Stimulated activated CD8-positive, alpha-beta memory T cell treated with anti-CD3 and anti-CD28 coated beads, Interleukin-15, amount 100 ng/mL, for 1 hour (primary cell): ENCODE measurements around the gene VDR.
"Not testable (repeated sequence)": the region's sequence is repeated elsewhere in the genome, so short reads cannot be mapped to it uniquely, and the experiment has no call there.

Experiments
- DNase-seq: peaks from one replicate; pipeline ENCODE4 v3.0.0-alpha.2; 2020; ENCODE audit warnings: low read depth

The VDR gene

GRCh38 chr12:47812797-47813510 is 91.8 kb downstream of the VDR start:
- DNase-seq: peak; percentile 74

DNA sequence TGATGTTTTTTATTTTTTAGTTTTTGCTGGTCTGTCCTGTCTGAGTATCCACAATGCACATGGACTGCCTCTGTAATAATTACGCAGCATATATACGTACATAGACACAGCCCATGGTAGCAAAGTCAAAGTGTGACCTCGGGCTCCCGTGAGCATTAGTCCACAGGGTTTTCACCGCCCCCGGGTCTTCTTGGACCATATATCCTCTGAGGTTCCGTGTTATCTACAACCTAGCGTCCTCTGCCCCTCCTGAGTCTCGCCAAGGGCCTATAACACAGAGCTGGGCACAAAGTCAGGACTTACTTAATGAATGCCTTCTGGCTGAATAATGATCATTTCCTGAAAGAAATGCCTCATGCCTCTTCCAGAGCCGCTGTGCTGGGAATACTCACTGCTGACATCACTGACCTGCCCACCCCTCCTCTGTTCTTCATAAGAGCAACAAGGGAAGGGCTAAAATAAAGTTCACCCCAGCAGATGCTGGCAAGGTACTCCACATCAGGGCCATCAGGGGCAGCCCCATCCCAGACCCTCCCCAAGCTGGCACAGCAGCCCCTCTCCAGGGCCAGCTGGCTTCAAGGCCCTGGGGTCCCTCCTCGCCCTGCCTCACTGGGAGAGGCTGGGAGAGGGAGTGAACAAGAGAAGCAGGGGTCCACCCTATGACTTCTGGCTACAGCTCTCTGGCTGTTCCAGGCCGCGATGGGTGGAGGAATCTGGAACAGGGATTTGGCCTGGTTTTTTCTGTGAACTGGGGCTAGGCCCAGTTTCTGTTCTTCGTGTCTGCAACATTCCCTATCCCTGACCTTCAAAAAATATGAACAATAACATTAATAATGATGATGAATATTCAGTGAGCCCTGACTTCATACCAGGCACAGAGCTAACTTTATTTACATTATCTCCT is 93.0 kb downstream of the VDR start:
- no peak for DNase-seq

GRCh38 chr12:47811072-47811396 is 93.8 kb downstream of the VDR start:
- DNase-seq: no peak

DNA sequence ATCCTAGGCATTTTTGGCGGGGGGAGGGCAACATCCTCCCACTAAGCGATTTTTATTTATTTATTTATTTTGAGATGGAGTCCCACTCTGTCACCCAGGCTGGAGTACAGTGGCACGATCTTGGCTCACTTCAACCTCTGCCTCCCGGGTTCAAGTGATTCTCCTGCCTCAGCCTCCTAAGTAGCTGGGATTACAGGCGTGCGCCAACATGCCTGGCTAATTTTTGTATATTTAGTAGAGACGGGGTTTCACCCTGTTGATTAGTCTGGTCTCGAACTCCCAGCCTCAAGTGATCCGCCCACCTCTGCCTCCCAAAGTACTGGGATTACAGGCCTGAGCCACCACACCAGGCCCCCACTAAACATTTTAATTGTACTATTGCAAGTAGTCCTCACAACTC is 95.3 kb downstream of the VDR start:
- not testable (repeated sequence) for DNase-seq

GRCh38 chr12:47808574-47809365 is 96.0 kb downstream of the VDR start:
- no peak for DNase-seq

DNA sequence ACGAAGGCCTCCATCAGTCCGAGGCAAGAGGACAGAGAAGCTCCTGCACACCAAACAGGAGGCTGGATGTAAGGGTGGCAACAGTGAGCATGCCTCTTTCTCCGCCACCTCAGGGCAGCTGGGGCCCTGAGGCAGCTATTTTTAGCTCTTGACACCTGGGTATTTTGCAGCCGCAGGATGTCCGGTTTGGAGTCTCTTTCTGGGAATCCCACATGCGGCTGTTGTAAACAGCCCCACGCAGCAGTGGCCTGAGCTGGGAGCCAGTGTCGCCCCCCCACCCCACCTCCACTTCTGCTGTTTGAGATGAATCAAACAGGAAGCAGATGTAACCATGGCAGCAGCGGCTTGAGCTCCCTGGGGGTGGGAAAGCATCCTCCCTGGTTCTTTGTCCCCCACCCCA is 96.7 kb downstream of the VDR start:
- peak; percentile 65 for DNase-seq

GRCh38 chr12:47807338-47807737 is 97.5 kb downstream of the VDR start:
- DNase-seq: no peak

GRCh38 chr12:47805417-47805816 is 99.4 kb downstream of the VDR start:
- no peak for DNase-seq

- no peak for DNase-seq
Observed at GRCh38 chr12:47804171-47804570, 100.6 kb downstream of the VDR start.

DNA sequence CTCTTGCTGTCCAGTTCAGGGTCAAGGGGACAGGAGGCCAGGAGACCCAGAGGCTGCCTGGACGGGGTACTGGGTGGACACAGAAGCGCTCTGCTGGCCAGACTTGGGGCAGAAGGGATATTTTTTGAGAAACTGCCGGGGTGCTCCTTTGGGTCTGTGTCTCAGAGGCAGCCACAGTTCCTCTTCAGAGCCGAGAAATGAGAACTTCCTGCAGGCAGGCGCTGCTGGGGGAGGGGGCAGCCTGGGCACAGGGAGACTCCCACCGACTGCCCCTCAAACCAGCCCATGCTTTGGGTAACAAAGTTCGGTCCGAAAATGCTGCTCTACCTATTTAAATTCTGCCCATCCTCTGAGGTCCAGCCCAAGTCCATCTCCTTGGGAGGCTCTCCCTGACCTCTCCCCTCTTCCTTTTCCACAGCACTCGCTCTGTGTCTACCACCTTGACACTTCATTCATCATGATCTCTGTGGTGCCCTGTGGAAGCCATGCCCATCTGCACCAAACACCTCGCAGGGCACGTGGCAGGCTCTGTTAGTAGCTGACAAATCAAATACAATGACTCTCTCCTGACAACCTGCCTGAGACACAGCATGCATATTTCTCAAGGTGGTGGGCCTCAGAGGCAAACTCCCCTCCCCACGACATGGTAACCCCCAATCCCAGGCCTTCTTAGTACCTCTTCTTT is 101.5 kb downstream of the VDR start:
- no peak for DNase-seq

DNA sequence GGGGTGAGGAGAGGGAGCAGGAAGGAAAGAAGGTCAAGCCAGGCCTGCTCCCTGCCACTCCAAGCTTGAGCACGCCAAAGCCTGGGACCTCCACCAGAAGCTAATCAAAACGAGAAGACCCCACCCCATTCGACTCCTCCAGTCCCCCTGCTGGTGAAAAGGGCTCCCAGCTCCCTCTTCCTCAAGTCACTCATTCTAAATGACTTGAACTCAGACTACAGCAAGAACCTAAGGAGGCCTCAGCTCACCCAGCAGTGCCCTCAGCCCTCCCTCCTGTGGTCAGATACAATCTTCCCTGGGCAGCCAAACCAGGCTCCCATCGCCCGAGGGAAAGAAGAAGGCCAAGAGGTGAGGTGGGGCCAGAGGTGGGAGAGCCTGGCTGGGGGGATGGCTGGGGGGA is 102.5 kb downstream of the VDR start:
- DNase-seq: no peak

GRCh38 chr12:47801904-47802246 is 102.9 kb downstream of the VDR start:
- no peak for DNase-seq

GRCh38 chr12:47801170-47801903 is 103.5 kb downstream of the VDR start:
- DNase-seq: no peak

DNA sequence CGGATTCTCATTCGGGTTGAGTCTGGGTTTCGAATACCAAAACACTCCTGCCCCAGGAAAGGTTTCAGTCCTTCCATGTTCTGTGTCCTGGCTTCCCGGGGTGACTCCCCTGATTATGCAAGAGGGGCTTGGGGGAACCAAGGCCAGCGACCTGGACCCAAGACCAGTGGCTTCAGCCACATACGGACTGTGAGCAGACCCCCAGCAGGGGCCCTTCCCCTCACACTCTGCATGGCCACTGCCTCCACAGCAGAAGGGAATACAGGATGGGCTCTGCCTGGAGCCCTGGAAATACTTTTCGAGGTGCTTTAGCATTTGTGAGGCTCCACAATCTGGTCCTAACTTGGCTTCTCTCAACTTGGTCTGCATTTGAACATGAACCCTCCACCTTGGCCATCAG is 104.2 kb downstream of the VDR start:
- no peak for DNase-seq

DNA sequence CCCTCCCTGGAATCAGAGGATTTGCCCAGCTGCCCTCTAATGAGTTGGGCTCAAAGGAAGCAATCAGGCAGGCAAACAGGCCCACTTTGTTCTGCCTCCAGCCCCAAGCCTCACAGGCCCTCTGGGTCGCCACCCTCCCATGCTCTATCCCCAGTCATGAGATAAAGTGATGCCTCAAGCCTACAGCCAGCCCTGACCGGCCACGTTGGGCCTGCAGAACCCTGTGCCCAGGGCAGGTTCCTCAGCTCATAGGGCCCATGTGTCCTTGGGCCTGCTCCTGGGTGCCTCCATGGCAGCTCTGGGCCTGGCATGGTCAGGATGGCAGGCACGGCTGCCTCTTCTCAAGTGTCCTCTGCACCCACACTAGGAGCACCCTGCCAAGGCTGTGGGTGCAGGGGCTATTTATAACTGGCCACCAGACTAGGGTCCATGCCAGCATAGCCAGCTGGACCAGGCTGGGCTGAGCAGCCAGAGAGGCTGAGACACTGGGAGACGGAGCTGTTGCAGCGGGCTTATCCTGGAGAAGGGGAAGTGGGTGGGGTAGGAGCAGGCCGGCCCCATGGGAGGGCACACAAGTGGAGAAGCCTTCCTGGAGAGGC is 105.3 kb downstream of the VDR start:
- DNase-seq: no peak

- no peak for DNase-seq
Observed at GRCh38 chr12:47798382-47798948, 106.3 kb downstream of the VDR start.

DNA sequence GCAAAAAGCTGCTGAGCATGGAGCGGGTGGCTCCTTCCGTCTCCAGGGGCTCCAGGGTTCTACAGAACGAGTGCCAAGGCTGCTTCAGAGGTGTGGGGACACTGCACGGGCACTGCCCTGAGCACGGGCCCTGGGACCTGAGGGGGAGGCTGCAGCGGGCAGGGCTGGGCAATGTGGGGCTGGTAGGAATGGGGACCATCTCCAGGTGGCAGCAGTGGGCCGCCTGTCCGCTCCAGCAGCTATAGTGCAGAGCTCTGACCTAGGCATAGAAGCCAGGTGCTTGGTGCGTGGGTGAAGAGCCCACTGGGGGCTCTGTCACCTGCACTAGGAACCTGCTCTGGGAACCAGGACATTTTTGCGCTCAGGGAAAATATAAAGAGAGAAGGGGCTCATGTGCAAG is 107.4 kb downstream of the VDR start:
- DNase-seq: no peak

DNA sequence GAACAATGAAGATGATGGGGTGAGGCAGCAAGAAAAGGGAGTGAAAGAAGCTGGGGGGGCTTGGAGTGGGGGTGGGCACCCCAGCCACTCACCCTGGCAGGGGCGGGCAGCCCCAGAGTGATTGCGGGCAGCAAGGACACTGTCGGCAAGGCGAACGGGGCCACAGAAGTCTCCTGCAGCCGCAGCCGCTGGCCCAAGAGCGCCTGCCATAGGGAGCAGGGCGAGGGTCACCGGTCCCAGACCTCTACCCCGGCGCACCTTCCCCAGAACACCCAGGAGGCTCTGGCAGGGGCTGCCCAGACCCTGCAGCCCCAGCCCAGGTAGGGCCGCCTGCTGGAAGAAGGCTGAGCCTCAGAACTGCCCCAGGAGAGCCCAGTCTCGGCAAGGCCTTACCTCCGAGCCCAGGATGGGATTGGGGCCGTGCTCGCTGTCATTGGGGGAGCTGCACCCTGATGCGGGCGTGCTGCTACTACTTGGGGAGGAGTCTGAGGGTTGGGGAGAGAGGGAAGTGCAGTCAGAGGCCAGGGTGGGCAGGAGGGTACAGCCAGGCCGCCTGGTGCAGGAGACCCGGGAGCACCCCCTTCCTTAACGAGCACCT is 108.9 kb downstream of the VDR start:
- no peak for DNase-seq

GRCh38 chr12:47795121-47795813 is 109.5 kb downstream of the VDR start:
- no peak for DNase-seq

DNA sequence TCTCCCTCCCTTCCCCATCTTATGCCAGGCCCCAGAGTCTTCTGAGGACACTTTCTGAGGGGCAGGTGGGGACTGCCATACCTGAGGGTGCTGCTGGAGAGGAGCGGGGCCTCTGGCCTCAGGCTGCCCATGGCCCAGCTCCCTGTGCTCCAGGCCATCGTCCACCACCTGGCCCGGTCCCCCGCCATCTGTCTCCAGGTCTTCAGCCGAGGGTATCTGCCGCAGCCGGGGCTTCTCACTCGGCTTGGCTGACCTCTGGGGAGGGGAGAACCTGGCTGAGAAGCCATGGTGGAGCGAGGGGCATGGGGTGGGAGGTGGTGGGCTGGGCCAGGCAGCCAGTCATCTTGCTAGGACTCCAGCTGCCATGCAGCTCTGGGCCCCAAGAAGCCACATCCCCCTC is 110.1 kb downstream of the VDR start:
- DNase-seq: no peak
